Measurements from ENCODE around the gene MACROH2A1. TPM values are rescaled to one million over a fixed set of nuclear protein-coding genes. Genes with fewer than 3 reads are reported as not detected.

Gene MACROH2A1
- total RNA-seq, 1 experiment from 2014 or later = 322 TPM

DNA sequence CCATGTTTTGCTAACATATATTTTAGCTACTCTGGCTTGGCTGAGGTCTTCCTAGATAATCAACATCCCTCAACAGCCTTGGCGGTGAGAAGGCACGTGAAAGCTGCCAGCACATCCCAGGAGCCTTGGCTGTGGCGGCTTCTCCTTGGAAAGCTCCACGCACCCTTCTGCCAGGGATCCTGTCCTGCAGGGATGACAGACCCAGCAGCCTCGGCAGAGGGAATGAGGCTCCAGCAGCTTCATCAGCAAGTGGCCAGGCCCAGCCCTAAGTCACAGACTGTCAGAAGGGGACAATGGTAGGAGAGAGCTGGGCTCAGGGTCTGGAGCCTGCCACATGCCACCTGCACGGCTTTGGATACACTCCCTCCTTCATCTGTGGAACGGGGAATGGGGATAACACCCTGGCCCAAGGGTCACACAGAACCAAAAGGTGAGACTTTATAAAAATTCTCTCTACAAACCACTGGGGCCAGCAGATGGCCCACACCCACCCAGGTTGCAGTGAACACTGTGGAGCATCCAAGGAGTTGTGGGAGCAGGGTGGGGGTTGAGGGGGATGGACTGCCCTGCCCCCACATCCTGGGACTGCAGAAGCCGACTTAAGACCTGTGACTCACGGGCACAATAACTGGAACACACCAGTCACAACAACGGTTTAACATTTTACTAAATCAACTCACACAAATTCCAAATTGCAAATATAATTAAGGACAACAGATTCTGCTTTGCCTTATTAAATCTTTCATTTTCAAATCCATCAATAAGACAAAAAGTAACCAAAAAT is 65.1 kb downstream of the MACROH2A1 start:
- DNase-seq = no peak
- no peaks in the 10 kb centered on the region; the same call in none of the 2 replicates for H3K36me3 ChIP-seq (replicated peaks; ENCODE audit: control insufficient read depth, insufficient read depth, low read length)
- H3K4me3 ChIP-seq (ENCODE audit: insufficient read depth, low read depth, low read length) = no peak overlapping the region
- H3K27me3 ChIP-seq (ENCODE audit: control insufficient read depth, insufficient read depth, low read length) = no peaks in the 10 kb centered on the region

DNA sequence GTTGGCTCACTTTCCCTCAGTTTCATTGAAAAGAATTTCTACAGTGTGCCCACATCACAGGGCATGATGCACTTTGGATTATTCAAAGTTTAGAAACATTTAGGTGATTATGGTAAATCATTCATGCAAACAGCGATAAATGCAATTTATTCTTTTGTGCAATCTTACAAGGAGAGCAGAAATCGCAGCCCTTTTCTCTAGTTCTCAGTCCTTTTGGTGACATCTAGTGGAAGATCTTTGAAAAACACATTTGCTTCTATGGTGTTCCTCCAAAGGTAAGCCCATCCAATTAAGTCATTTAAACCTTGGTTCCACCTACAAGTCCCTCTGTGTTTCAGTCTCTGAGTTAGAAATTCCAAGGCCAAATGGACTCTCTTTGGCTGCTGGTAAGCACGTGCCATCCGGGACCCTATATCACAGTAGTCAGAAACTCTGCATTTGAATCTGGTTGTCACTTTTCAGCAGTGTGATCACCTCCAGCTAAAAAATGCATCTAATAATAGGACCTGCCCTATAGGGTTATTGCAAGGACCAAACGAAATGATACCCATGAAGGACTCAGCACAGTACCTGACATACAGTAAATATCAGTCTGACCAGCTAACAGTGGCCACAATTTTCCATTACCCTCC is 66.4 kb downstream of the MACROH2A1 start:
- Histone ChIP-seq H3K36me3 (replicated peaks; ENCODE audit: control insufficient read depth, insufficient read depth, low read length) (no peaks in the 10 kb centered on the region; the same call in none of the 2 replicates), H3K27me3 (ENCODE audit: control insufficient read depth, insufficient read depth, low read length) (no peaks in the 10 kb centered on the region), H3K4me3 (ENCODE audit: insufficient read depth, low read depth, low read length) (no peak overlapping the region)
- DNase-seq = peak; percentile 86

DNA sequence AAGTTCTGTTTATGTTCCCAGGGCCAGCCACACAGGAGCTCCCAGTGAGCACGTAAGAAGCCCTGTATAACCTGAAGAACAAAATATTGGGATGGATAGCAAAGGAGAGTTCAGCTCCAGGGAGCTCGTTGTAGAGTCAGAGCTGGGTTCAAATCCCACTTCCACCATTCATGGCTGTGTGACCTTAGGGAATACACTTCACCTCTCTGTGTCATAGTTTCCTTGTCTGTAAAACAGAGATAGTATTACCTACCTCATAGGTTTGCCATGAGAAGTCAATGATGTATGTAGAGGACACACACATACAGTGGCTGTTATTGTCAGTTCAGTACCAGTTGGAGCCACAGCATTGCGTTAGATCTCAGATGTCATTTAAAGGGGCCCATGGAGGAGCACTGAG is 67.4 kb downstream of the MACROH2A1 start:
- no peak for DNase-seq

DNA sequence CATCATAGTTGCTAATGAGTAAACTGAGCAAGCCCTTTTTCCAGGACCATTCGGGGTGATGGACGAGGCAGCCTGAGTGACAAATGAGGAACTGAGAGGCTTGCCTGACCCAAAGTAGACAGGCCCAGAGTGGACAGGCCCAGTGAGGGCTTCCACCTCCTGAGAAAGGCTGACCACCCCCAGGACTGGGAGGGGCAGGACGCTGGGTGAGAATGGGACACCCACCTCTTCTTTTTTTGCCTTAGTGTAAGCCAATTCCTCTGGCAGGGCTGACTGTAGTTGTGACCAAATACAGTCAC is 68.3 kb downstream of the MACROH2A1 start:
- Histone ChIP-seq H3K27me3 (ENCODE audit: control insufficient read depth, insufficient read depth, low read length) (no peaks in the 10 kb centered on the region), H3K36me3 (replicated peaks; ENCODE audit: control insufficient read depth, insufficient read depth, low read length) (no peaks in the 10 kb centered on the region), H3K4me3 (ENCODE audit: insufficient read depth, low read depth, low read length) (no peak overlapping the region)
- DNase-seq = no peak

More for the DNA sequence above, 67.4 kb downstream of the MACROH2A1 start:
- H3K4me3 ChIP-seq (ENCODE audit: insufficient read depth, low read depth, low read length) = no peak overlapping the region
- no peaks in the 10 kb centered on the region for H3K27me3 ChIP-seq (ENCODE audit: control insufficient read depth, insufficient read depth, low read length)
- no peaks in the 10 kb centered on the region for H3K36me3 ChIP-seq (replicated peaks; ENCODE audit: control insufficient read depth, insufficient read depth, low read length)

DNA sequence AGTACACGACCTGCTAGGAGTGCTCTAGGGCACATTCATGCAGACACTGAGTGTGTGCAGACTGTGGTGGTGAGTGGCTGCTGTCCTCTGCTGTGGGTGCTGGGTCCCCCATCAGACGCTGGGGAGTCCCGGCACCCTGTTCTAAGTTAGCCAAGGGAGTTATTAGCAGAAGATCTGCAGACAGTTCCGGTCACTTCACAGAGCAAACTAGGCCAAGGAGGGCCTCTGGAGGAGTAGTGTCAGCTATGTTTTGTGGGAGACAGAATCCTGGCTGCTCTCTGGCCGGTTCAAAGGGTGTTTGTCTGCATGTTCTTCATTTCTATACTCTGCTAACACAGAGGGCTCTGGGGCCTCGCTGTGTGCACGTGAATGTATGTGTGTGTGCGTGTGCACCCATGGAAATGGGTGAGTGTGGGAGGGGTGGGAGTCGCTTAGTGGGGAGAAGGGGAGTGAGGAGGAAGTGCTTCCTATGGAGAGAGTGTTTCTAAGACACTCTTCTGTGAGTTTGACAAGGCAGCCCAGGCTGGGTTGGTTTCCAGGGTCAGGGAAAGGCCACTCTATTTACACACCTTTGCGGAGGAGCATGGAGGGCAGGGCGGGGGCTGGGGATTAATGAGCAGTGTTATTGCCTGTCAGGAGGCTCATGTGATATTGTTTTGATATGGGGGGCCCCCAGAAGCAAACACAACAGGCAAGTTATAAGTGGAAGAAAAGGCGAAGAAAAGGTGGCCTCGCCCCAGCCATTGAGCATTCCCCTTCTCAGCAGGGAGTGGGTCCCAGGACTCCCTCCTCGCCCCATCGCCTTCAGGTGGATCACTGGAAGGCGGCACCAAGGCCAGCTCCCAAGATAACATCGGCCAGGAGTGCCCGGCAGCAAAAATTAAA is 68.9 kb downstream of the MACROH2A1 start:
- H3K36me3 ChIP-seq (replicated peaks; ENCODE audit: control insufficient read depth, insufficient read depth, low read length) = no peaks in the 10 kb centered on the region
- no peak overlapping the region for H3K4me3 ChIP-seq (ENCODE audit: insufficient read depth, low read depth, low read length)
- no peak for DNase-seq
- no peaks in the 10 kb centered on the region for H3K27me3 ChIP-seq (ENCODE audit: control insufficient read depth, insufficient read depth, low read length)

DNA sequence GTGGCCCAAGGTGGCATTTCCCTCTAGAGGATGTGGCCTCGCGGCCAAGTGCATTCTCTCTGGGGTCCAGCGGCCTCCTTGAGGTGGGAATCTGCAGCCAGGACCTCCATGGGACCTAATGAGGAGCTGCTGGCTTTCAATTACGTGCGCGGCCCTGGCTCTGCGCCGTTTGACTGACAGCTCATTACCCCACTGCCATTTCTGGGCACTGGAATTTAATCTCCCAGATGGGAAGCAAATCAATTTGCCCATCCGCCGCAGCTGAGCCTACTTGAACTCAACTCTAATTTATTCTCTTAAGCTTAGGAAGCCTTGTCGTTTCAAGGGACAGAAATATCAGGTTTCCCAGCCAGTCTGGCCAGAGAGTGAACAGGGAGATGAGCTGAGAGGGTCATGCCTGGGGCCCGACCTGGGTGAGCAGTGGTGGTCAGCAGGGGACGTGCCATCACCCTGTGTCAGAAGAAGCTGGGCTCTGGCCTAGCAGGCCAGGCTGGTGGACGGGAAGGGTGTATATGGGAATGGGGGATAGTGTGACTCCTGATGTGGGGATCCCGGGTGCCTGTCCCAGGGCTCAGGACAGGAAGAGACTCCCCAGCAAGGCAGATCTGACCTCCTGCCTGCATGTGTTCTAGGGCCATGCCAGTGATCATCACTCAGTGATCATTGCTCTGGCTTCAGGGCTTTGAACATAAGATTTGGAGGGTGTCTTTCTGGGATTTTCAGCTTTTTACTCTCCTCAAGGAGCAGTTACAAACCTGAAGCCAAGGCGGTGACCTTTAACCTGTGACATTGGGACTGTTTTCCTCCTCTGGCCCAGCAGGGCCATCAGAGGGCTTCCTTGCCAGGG is 69.7 kb downstream of the MACROH2A1 start:
- no peaks in the 10 kb centered on the region for H3K36me3 ChIP-seq (replicated peaks; ENCODE audit: control insufficient read depth, insufficient read depth, low read length)
- H3K4me3 ChIP-seq (ENCODE audit: insufficient read depth, low read depth, low read length) = no peak overlapping the region
- DNase-seq = no peak
- H3K27me3 ChIP-seq (ENCODE audit: control insufficient read depth, insufficient read depth, low read length) = no peaks in the 10 kb centered on the region

DNA sequence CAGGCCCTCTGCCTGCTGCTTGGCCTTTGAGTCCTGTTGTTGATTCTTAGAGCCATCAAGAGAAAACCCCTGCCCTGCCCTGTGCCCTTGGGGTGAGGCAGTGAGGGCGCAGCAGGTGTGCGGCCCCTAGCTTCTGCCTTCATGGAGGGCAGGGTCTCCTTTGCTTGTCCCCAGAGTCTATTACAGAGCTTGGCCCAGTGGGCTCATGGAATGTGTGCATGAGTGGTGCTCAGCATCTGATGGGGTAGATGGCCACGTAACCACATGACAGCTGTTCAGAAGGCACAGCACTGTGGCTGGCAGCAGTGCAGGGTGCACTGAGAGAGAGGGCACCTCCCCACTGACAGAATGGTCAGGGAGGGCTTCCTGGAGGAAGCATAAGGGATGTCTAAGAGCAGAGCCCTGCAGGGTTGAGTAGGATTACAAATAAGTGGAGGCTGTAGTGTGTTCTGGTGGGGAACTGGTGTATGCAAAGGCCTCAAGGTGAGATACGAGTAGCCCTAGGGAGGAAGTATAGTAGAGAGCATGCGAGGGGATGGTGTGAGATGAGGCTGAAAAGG is 70.8 kb downstream of the MACROH2A1 start:
- Histone ChIP-seq H3K36me3 (replicated peaks; ENCODE audit: control insufficient read depth, insufficient read depth, low read length) (no peaks in the 10 kb centered on the region), H3K4me3 (ENCODE audit: insufficient read depth, low read depth, low read length) (no peak overlapping the region), H3K27me3 (ENCODE audit: control insufficient read depth, insufficient read depth, low read length) (no peaks in the 10 kb centered on the region)
- no peak for DNase-seq

DNA sequence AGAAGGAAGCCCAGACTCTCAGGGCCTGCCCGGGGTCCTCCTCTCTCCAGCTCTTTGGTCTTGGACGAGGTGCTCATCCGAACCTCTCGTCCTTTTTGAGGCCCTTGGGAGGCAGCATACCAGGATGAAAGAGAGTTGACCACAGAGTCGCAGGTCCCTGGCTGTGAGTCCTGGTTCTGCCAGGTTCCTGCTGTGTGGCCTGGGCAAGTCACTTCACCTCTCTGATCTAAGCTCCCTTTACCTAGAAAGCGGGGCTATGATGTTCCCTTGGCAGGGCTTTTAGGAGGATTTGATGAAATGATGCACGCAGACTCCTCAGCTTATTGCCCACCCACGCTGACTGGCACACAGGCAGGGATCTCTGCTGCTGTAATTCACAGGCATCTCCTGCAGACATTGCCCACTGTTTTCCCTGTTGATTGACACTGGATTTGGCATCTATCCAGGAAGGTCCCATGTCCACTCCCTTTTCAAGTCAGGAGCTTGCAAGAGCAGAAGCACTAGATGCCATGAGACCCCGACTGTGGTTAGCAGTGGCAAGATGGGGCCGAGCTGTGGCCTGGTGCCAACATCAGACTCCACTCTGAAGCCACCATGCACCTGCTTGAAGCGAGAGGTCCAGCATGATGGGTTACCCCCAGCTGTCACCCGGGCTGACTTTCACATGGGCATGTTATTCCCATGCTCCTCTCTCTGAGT is 71.5 kb downstream of the MACROH2A1 start:
- Histone ChIP-seq H3K4me3 (ENCODE audit: insufficient read depth, low read depth, low read length) (no peak overlapping the region), H3K27me3 (ENCODE audit: control insufficient read depth, insufficient read depth, low read length) (no peaks in the 10 kb centered on the region), H3K36me3 (replicated peaks; ENCODE audit: control insufficient read depth, insufficient read depth, low read length) (no peaks in the 10 kb centered on the region)
- no peak for DNase-seq

DNA sequence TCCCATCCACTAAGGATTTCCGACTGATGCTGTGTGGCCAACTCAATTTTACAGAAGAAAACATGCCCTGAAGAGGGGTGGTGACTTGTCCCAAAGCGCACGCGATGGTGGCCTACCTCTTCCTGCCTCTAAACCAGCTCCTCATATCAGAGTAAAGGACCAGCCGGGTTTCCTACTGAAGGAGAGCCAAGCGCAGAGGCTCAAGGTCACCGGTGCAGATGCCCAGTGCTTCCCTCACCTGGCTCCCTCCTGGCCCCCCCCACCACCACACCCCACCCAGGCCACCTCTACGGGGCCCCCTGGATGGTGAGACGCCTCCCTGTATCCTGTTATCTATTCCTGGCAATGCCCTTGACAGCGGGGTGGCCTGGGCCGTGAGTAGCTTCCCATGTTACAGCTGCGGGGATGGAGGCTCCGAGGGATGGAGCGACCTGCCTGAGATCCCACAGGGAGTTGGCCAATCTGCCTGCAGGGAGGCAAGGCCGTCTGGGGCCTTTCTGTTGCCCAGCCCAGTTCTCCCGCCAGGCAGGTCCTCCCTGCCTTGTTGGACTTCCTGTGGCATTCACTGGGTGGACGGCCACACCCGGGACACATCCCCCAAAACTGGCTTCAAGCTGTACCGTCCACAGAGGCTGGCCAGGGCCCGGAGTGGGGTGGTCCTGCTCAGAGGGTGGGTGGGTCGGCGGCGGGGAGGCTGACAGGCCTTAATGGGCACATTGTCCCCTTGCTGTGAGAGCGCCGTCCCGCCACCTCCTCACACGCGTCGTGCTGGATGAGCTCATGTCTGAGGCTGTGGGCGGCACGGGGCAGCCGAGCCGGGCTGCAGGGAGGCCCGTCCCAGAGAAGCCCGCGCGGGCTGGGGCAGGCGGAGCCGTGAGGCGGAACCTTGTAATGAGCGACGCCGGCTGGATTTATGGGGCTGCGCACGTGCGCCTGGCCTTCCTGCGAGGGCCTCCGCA is 72.5 kb downstream of the MACROH2A1 start:
- H3K4me3 ChIP-seq (ENCODE audit: insufficient read depth, low read depth, low read length) = no peak overlapping the region
- no peaks in the 10 kb centered on the region for H3K27me3 ChIP-seq (ENCODE audit: control insufficient read depth, insufficient read depth, low read length)
- no peaks in the 10 kb centered on the region for H3K36me3 ChIP-seq (replicated peaks; ENCODE audit: control insufficient read depth, insufficient read depth, low read length)
- DNase-seq = peak; percentile 70

DNA sequence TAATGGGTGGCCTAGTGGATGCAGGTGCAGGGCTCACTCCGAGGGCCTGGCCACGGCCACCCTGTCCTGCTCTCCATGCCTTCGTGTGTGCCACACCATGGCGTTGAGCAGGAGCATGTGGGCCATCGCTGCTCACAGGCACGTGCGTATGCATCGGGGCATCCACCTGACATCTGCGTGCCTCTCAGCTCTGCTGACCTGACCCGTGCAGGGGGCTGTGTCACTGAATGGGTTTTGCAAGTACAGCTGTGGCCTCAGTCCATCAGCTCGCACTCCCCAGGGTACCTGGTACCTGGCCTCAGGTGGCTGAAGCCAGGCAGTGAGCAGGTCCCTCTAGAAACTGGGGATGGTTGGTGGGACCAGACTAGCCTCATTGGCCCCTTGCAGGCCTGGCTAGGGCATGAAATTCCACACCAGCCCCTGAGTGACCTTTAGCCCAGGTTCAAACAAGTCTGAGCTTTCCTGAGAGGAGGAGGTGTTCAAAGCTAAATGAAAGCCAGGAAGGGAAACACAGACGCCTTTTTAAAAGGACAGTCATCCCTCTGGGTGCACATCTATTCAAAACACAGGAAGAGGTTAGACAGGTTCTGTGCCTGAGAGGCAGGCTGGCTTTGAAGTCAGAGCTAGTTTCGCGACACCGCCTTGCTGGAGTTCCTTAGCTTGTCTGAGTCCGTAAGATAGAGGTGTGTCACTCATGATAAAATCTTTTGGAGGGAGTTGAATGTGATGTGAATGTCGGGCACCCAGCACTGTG is 74.0 kb downstream of the MACROH2A1 start:
- H3K36me3 ChIP-seq (replicated peaks; ENCODE audit: control insufficient read depth, insufficient read depth, low read length) = no peaks in the 10 kb centered on the region
- H3K27me3 ChIP-seq (ENCODE audit: control insufficient read depth, insufficient read depth, low read length) = no peaks in the 10 kb centered on the region
- no peak for DNase-seq
- no peak overlapping the region for H3K4me3 ChIP-seq (ENCODE audit: insufficient read depth, low read depth, low read length)

DNA sequence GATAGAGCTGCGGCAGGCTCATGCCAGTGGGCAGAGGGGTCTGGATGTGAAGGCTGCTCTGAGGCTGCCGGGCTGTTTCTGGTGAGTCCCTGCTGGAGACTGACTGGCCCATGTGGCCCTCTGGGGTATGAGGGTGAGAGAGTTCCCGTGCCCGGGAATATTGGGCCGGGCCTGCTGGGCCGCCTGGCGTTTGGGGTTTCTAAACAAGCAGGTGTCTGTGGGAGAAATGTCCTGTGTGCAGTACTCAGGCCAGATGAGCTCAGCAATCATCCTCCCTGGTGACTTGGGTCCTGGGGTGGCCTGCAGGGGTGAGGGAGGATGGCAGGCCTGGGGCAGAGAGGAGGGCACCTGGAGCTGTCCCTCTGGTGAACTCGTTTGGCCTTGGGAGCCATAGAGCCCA is 74.9 kb downstream of the MACROH2A1 start:
- H3K27me3 ChIP-seq (ENCODE audit: control insufficient read depth, insufficient read depth, low read length) = no peaks in the 10 kb centered on the region
- H3K36me3 ChIP-seq (replicated peaks; ENCODE audit: control insufficient read depth, insufficient read depth, low read length) = no peaks in the 10 kb centered on the region
- DNase-seq = no peak
- no peak overlapping the region for H3K4me3 ChIP-seq (ENCODE audit: insufficient read depth, low read depth, low read length)

DNA sequence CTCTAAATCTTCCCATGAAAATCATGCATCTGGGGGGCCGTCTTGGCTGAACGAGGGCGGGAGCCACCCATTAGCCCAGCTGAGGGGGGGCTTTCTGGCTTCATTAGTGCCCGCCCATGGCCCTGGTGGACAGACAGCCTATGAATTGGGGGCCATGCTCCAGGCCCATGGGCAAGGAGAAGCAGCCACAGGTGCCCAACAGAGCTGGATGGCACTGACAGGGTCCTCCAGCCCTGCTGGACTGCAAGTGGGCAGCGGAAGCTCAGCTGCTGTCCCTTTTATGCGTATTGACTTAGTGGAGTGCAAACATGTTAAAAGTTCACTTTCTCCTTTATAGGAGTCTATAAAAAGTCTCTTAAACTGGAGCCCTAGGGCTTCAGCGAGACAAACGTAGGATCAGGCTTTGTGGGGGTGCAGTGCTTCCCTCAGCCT is 75.3 kb downstream of the MACROH2A1 start:
- Histone ChIP-seq H3K36me3 (replicated peaks; ENCODE audit: control insufficient read depth, insufficient read depth, low read length) (no peaks in the 10 kb centered on the region), H3K27me3 (ENCODE audit: control insufficient read depth, insufficient read depth, low read length) (no peaks in the 10 kb centered on the region), H3K4me3 (ENCODE audit: insufficient read depth, low read depth, low read length) (no peak overlapping the region)
- DNase-seq = no peak
